ENCODE measurements around the gene CDSN. TPM values are rescaled to one million over a fixed set of nuclear protein-coding genes. Genes with fewer than 3 reads are reported as not detected.

The CDSN gene
- total and polyA plus RNA-seq, 2 experiments from 2014 or later: 0.07 TPM; not detected in 1

GRCh38 chr6:31158863-31159855 lies 38.9 kb upstream of the CDSN start:
- H3K9me3 Mint-ChIP-seq: no peaks in the 10 kb centered on the region
- Histone ChIP-seq H3K4me3 (peak overlapping the region; percentile 75), H3K79me2 (replicated peaks; ENCODE audit: insufficient read depth) (0 out of 2 replicates have a peak, but pooled peaks cover 16% of the 10 kb centered on the region), H3K27me3 (ENCODE audit: insufficient read depth) (0 out of 2 replicates have a peak, but pooled peaks cover 2% of the 10 kb centered on the region), H3F3A (replicated peaks; ENCODE audit: low read depth) (peaks cover 47% of the 10 kb centered on the region), H3K4me1 (ENCODE audit: insufficient read depth) (peaks cover 47% of the 10 kb centered on the region), H3K4me2 (peak overlapping the region; percentile 100), H3K27ac (ENCODE audit: low read depth) (peak overlapping the region; percentile 79; the same call in 1 of the 2 replicates), H3K9me2 (ENCODE audit: insufficient read depth) (no peaks in the 10 kb centered on the region), H4K20me1 (replicated peaks; ENCODE audit: insufficient read depth) (peaks cover 16% of the 10 kb centered on the region), H2AFZ (peak overlapping the region; percentile 87; the same call in 1 of the 2 replicates), H3K36me3 (ENCODE audit: insufficient read depth) (peaks cover 14% of the 10 kb centered on the region)
- peaks cover 48% of the 10 kb centered on the region for H3K4me1 Mint-ChIP-seq
- ATAC-seq: peak; percentile 52
- H3K36me3 Mint-ChIP-seq (ENCODE audit: low read depth): peaks cover 59% of the 10 kb centered on the region
- peaks cover 19% of the 10 kb centered on the region for H3K27me3 Mint-ChIP-seq (ENCODE audit: insufficient read depth, low read depth, poor library complexity)
- DNase-seq (ENCODE audit: low spot score): peak; percentile 82
- peak overlapping the region; percentile 30; the same call in 1 of the 2 replicates for H3K27ac Mint-ChIP-seq
- TF ChIP-seq POLR2AphosphoS5 (IDR thresholded peaks at IDR 0.05; ENCODE audit: low read depth) (peak; percentile 57; the same call in 1 of the 2 replicates), CTCF (conservative IDR thresholded peaks at IDR 0.05; ENCODE audit: low read depth in 2 of 2) (peak; percentile 22 to 43), ZNF462 (CRISPR knock-in tag; IDR thresholded peaks at IDR 0.05) (no peak), CREB1 (CRISPR knock-in tag; IDR thresholded peaks at IDR 0.05; ENCODE audit: low read depth) (0 out of 2 replicates have a peak, but pooled peaks have one; percentile 4)
- H3K4me3 Mint-ChIP-seq: peak overlapping the region; percentile 88
